Endometrium (tissue), 2 donors: ENCODE results near the gene ANKLE2.
"Not testable (repeated sequence)": the region's sequence is repeated elsewhere in the genome, so short reads cannot be mapped to it uniquely, and the experiment has no call there.

ENCODE experiments used
- FAIRE-seq: peaks from 2 replicates; lab custom pipeline; 2012; peaks lifted over from hg19 to GRCh38; lab: Jason Lieb, UNC
- donor health status: control.
- donor health status: control.

The ANKLE2 gene

DNA sequence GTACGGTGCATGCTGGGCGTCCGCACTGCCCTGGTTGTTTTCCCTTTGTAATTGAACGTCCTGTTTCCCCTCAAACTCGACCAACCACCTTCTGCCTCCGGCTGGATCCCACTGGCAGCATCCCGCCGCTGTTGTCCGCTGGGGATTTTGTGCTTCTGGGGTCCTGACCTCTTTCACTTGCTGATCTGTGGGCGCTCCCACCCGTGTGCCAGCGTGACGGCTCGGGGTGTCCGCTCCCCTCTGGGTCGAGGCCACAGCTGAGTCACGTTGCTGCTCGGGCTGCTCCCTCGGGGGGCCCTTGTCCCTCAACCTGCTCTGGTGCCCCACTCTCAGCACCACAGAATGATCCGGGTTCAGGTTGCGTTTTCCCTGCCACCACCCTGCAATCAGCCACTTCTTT is 43.0 kb downstream of the ANKLE2 start:
- FAIRE-seq = no peak

DNA sequence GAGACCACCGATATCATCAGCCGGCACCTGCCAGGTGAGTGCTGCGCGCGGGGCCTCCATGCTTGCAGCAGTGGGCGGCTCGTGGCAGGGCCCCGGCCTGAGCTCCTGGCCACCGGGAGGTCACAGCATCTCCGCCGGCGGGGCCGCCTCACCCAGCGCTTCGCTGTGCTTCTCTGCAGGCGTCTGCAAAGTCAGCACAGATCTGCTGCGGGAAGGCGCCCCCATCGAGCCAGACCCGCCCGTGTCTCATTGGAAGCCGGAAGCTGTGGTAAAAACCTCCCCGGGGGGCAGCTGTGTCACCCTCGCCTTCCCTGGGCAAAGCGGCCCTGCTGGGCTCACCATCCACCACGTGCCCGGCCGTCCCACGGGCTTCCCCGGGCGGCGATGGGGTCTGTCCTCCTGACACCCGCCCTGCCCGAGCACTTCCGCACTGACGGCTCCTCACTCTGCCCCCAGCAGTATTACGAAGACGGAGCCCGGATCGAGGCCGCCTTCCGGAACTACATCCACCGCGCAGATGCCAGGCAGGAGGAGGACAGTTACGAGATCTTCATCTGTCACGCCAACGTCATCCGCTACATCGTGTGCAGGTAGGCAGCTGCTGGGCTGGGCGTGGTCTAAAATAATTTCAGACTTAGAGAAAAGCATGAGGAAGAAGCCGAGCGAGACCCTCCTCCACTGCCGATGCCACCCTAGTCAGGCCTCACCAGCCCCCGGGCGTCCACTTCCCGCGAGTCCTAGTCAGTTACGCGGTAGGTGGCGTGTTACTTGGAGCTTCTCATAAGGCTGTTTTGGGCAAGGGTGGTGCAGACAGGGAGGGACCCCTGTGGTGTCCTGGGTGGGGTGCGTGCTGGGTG is 43.9 kb downstream of the ANKLE2 start:
- no peak for FAIRE-seq

GRCh38 chr12:132717011-132717410 is 44.6 kb downstream of the ANKLE2 start:
- FAIRE-seq = no peak

- no peak for FAIRE-seq
Measured at GRCh38 chr12:132716356-132716755, 45.3 kb downstream of the ANKLE2 start.

DNA sequence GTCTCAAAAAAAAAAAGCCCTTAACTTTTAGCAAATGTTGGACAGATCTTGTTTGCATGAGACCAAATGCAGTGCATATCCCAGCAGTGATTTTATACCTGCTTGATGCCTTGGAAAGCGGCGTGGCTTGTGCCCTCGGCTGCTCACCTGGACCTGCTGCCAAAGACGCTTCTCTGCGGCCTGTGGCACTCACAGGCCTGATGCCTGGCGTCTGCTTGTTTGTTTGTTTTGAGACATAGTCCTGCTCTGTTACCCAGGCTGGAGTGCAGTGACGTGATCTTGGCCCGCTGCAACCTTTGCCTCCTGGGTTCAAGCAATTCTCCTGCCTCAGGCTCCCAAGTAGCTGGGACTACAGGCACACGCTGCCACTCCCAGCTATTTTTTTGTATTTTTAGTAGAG is 45.8 kb downstream of the ANKLE2 start:
- no peak for FAIRE-seq

GRCh38 chr12:132713123-132713522 is 48.5 kb downstream of the ANKLE2 start:
- FAIRE-seq = no peak

DNA sequence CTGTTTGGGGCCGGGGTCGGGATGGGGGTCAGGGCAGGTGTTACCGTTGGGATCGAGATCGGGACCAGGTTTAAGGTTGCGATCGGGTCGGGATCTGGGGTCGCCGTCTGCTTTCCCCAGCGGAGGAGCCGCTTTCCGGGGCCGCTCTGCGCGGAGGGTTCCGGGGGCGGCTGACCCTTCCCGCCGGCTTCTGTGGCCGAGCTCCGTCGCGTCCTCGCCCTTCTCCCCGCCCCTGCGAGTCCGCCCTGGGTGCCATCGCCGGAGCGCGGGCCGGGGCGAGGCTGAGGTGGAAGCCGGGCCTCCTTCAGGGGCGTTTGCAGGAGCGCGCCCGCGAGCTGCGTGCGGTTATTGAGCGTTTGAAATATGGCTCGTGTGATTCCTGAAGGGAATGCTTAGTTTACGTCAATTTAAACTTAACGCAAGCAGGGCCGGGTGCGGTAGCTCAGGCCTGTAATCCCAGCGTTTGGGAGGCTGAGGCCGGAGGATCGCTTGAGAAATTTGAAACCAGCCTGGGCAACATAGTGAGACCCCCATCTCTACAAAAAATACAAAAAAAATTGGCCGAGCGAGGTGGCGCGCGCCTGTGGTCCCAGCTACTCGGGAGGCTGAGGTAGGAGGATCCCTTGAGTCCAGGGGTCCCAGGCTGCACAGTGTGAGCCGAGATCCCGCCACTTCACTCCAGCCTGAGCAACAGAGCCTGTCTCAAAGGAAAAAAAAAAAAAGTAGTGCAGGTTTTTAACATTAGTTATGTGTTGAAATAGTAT is 50.4 kb downstream of the ANKLE2 start:
- no peak for FAIRE-seq

- FAIRE-seq = no peak
Measured at GRCh38 chr12:132710405-132711079, 51.1 kb downstream of the ANKLE2 start, which contains the start of gene PGAM5. Gene PGAM5, plus strand, starts transcription at chr12:132710842. Its CDS starts 35 bp downstream, at chr12:132710877.

GRCh38 chr12:132710043-132710404 is 51.6 kb downstream of the ANKLE2 start:
- FAIRE-seq = no peak

- FAIRE-seq = no peak
Measured at GRCh38 chr12:132708150-132708549, 53.5 kb downstream of the ANKLE2 start.

DNA sequence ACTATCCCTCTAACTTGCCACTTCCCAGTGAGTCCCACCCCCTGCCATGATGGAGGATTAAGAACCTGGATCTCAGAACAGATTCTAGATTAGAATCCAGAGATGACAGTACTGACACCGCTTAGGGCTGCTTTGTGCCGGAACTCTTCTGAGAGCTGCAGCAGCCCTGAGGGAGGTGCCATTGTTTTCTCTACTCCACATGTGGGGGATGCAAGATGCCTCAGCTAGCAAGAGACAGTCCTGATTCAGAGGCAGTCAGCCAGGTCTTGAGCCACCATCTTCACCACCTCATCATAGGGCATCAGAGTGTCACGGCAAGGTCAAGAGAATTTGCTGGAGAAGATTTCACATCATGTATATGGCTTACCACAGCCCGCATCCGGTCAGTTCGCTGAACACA is 54.4 kb downstream of the ANKLE2 start:
- no peak for FAIRE-seq

- no peak for FAIRE-seq
Measured at GRCh38 chr12:132703641-132704040, 58.0 kb downstream of the ANKLE2 start.

GRCh38 chr12:132702640-132703039 is 59.0 kb downstream of the ANKLE2 start:
- no peak for FAIRE-seq

DNA sequence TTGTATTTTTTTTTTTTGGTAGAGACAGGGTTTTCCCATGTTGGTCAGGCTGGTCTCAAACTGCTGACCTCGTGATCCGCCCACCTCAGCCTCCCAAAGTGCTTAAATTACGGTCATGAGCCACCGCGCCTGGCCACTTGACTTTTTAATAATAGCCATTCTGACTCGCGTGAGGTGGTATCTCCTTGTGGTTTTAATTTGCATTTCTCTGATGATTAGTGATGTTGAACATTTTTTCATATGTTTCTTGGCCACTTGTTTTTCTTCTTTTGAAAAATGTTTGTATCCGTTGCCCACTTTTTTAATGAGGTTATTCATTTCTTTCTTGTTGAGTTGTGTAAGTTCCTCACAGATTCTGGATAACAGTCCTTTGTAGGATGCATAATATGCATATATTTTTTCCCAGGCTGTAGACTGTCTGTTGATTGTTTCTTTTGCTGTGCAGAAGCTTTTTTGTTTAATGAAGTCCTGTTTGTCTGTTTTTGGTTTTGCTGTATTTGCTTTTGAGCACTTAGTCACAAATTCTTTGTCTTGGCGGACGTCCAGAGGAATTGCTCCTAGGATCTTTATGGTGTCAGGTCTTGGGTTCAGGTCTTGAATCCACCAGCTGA is 61.3 kb downstream of the ANKLE2 start:
- FAIRE-seq = peak; percentile 86

DNA sequence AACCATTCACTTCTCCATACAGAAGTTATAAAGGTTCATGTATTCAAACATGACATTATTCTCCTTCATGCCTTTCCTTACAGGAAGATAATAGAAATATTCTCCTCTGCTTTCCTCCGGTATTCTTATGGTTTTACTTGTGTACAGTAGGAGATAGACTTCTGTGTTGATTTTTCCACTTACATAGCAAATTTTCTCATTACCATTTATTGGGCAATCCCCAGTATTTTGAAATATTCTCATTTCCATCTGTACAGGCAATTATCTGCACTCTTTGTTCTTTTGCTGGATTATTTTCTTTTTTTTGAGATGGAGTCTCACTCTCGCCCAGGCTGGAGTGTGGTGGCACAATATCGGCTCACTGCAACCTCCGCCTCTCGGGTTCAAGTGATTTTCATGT is 63.3 kb downstream of the ANKLE2 start:
- FAIRE-seq = no peak

GRCh38 chr12:132695431-132695830 is 66.2 kb downstream of the ANKLE2 start:
- no peak for FAIRE-seq

GRCh38 chr12:132694888-132695287 is 66.7 kb downstream of the ANKLE2 start:
- not testable (repeated sequence) for FAIRE-seq

GRCh38 chr12:132692030-132692429 is 69.6 kb downstream of the ANKLE2 start:
- not testable (repeated sequence) for FAIRE-seq

DNA sequence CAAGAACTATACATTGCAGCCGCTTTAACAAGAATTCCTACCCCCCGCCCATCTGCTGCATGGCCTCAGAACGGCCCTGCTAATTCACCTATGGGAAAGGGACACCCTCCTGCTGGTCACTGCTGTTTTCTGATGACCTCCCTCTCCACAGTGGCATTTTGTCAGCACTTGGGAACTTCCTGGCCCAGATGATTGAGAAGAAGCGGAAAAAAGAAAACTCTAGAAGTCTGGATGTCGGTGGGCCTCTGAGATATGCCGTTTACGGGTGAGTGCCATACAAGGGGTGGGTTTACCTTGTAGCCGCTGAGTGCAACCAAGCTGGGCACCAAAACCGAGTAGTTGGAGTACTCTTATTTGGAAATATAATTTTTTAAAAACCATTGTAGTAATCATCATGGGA is 71.5 kb downstream of the ANKLE2 start:
- no peak for FAIRE-seq

DNA sequence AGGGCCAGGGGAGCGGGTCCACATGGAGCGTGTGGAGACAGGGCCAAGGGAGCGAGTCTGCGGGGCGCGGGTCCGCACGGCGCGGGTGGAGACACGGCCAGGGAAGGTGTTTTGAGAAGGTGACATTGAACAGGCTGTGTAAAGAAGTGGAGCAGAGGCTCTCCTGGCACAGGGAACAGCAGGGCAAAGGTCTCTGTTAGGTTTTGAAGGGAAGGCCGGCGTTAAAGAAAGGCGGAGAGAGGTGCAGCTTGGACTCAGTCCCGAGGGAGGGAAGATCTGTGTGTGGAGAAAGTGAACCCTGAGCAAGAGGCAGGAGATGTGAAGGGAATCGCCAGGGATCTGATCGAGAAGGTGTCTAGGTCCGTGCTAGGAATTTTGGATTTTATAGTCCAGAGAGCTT is 72.4 kb downstream of the ANKLE2 start:
- FAIRE-seq = no peak

GRCh38 chr12:132687211-132688164 is 74.1 kb downstream of the ANKLE2 start, which contains the start of the genes POLE and PXMP2:
Gene POLE, minus strand, starts transcription at chr12:132687342. Its CDS starts 27 bp downstream, at chr12:132687315.
Gene PXMP2, plus strand, starts transcription at chr12:132687587. Its CDS starts 84 bp downstream, at chr12:132687671.
- FAIRE-seq = no peak
